HFF-Myc (cell line): Measurements from ENCODE around the gene ALPP.
"Not testable (repeated sequence)": the region's sequence is repeated elsewhere in the genome, so short reads cannot be mapped to it uniquely, and the experiment has no call there.

Experiments used
- DNase-seq: peaks from one replicate; pipeline ENCODE4 v3.0.0-alpha.2; 2011; ENCODE audit warnings: low read depth; ENCODE audit errors: extremely low read depth
- H3K4me3 ChIP-seq: replicated peaks from 2 replicates; pipeline ENCODE4 v1.5.1; 2011; ENCODE audit warnings: low read depth, mild to moderate bottlenecking, control low read depth, low read length
- TF ChIP-seq, protein P1 (sequence below): IDR thresholded peaks from 2 replicates; pipeline ENCODE4 v1.5.1; 2012; ENCODE audit warnings: mild to moderate bottlenecking, low read depth, low read length, control low read depth; ENCODE audit errors: missing control alignments

The ALPP gene

DNA sequence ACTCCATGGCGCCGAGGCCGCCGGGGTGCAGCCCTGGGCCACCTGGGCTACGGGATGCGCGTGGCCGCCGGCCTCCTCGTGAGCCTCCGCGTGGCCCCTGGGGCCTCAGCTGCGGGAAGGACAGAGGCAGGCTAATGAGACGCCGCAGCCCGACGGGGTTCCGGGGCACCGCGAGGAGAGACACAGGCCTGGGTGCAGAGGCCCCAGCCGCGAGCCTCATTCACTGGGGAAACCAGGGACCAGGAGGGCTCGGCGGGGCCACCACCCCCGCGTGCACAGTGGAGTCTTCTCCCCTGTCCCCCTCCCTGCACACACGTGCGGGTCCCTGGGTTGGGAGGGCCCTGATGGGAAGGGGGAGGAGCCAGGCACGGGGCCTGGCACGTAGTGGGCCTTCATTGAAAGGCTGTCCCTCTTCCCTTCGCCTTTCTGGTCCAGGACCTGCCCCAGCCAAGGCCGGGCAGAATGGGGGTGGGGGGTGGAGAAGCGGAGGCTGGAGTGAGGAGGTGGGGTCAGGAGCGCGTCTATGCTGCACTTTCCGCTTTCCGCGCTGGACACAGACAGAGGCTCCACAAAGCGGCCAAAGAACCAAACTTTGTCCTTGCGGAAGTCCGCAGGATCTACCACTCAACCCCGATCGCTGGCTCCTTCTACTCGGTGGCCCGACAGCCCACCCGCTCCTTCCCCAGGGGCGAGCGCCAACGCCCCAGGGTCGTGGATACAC lies 9.1 kb downstream of the ALPP start:
- H3K4me3 ChIP-seq, result no peak overlapping the region
- DNase-seq, result no peak
- TF ChIP-seq, protein P1, sequence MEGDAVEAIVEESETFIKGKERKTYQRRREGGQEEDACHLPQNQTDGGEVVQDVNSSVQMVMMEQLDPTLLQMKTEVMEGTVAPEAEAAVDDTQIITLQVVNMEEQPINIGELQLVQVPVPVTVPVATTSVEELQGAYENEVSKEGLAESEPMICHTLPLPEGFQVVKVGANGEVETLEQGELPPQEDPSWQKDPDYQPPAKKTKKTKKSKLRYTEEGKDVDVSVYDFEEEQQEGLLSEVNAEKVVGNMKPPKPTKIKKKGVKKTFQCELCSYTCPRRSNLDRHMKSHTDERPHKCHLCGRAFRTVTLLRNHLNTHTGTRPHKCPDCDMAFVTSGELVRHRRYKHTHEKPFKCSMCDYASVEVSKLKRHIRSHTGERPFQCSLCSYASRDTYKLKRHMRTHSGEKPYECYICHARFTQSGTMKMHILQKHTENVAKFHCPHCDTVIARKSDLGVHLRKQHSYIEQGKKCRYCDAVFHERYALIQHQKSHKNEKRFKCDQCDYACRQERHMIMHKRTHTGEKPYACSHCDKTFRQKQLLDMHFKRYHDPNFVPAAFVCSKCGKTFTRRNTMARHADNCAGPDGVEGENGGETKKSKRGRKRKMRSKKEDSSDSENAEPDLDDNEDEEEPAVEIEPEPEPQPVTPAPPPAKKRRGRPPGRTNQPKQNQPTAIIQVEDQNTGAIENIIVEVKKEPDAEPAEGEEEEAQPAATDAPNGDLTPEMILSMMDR, result no peak

DNA sequence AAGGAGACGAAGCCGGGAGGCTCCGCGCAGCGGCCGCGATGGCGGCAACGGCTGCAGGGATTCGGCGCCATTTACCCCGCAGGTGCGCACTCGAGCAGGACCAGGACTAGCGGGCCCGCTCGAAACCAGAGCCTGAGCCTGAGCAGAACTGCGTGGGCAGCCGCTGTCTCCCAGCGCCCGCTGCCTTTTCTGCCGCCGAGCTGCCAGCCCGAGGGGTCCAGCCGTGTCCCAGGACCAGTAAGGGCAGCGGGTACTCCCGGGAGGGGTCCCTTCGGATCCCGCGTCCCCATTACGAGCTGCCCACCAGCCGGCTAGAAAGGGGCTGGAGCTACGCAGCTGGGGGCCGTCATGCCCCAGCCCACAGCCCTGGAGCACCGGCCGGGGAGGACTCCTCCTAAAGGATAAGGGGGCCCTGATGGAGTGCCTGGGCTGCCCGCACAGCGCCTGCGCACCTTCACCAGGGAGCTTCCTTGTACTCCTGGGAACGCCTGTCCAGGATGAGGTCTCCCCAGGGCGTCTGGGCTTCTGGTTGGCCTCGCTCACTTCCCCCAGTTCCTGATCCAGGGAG lies 9.9 kb downstream of the ALPP start:
- H3K4me3 ChIP-seq, result no peak overlapping the region
- no peak for DNase-seq
- TF ChIP-seq, protein P1, result no peak

DNA sequence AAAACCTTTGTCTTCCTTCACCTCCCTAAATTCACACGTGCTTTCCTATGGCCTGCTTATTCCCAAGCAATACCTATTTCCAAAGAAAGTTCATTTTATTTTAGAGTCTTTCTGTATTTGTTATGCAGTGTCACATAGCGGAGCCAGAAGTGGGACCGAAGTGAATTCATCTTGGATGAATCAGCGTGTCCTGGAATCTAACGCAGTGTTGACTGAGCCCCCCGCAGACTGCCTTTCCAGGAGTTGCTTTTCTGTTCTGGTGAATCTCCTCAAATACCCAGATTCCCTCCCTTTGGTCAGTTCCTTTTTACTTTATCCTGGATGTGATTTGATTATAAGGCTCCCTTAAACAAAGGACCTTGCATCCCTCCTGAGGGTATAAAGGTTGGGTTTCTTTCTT lies 10.8 kb downstream of the ALPP start:
- no peak for DNase-seq
- H3K4me3 ChIP-seq, result no peak overlapping the region
- TF ChIP-seq, protein P1, result no peak

DNA sequence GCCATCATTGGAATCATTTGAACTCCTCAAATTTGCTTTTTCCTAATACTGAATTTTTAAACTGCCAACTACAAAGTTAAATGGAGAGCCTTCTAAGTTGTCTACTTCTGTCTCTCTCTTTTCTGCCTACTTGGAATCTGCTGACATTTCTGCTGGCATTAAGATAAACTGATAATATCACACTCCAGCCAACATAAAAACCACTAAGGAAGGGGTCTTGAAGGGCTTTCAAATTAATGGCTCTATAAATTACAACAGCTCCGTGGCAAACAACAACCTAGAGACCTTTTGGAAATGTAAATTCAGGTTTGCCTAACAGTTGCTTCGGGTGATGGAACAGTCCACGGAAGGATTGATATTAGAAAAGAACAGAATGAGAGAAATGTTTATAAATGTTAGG lies 12.1 kb downstream of the ALPP start:
- TF ChIP-seq, protein P1, result no peak
- DNase-seq, result no peak
- no peak overlapping the region for H3K4me3 ChIP-seq

DNA sequence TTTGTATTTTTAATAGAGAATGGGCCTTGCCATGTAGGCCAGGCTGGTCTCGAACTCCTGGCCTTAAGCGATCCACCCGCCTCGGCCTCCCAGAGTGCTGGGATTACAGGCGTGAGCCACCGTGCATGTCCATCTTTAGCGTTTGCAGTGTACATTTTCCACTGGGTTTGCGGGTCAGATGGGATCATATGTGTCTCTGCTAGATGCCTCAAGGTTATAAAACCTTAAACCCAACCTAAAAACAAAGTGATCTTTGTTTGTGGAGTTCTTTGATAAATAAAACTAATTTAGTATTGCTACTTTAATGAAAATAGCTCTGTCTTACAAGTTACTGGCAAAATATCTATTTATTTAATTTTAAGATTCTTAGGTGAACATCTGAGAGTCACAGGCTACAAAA lies 15.0 kb downstream of the ALPP start:
- TF ChIP-seq, protein P1, result no peak
- DNase-seq, result no peak
- no peak overlapping the region for H3K4me3 ChIP-seq

DNA sequence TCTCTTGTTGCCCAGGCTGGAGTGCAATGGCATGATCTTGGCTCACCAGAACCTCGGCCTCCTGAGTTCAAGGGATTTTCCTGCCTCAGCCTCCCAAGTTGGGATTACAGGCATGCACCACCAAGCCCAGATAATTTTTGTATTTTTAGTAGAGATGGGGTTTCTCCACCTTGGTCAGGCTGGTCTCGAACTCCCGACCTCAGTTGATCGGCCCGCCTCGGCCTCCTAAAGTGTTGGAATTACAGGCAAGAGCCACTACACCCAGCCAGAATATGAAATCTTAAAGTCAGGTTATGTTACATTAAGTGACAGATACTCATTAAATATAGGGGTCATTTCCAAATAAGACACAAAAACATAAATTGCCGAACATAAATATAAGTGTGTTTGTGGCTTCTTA lies 15.9 kb downstream of the ALPP start:
- H3K4me3 ChIP-seq, result not testable (repeated sequence)

DNA sequence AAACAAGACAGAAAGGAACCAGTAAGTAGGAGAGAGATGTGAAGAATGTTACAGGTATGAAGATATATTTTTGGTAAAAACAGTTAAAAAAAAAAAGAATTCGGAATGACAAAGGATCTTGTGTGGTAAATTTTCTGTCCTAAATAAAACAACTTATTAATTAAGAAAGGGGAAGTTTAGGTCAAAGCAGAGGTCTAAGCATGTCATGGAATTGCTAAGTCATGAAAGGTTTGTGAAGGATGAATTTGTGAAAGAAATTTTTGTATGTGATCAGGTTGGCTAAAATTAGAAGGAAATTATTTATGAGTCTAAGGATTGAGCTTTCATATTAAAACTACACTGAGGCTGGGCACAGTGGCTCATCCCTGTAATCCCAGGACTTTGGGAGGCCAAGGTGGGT lies 17.0 kb downstream of the ALPP start:
- TF ChIP-seq, protein P1, result no peak
- no peak for DNase-seq
- no peak overlapping the region for H3K4me3 ChIP-seq

More for the DNA sequence above, 15.9 kb downstream of the ALPP start:
- DNase-seq, result not testable (repeated sequence)
